ENCODE data around the gene HDC.

Gene HDC

GRCh38 chr15:50262533-50262932 is 3.0 kb downstream of the HDC start:
- Mint-ChIP-seq H3K27ac (no peak overlapping the region), H3K27me3 (peaks cover 17% of the 10 kb centered on the region), H3K9me3 (peaks cover 4% of the 10 kb centered on the region), H3K4me1 (peaks cover 28% of the 10 kb centered on the region), H3K36me3 (peaks cover 6% of the 10 kb centered on the region), H3K4me3 (no peak overlapping the region)
- peak; percentile 62 for ATAC-seq

GRCh38 chr15:50261981-50262380 is 3.5 kb downstream of the HDC start:
- Mint-ChIP-seq H3K9me3 (peaks cover 1% of the 10 kb centered on the region), H3K27me3 (peaks cover 12% of the 10 kb centered on the region), H3K27ac (no peak overlapping the region), H3K36me3 (peaks cover 2% of the 10 kb centered on the region), H3K4me3 (no peak overlapping the region), H3K4me1 (peaks cover 28% of the 10 kb centered on the region)
- no peak for ATAC-seq

GRCh38 chr15:50260969-50261496 is 4.5 kb downstream of the HDC start:
- Mint-ChIP-seq H3K4me1 (peaks cover 28% of the 10 kb centered on the region), H3K27me3 (peaks cover 8% of the 10 kb centered on the region), H3K4me3 (no peak overlapping the region), H3K9me3 (no peaks in the 10 kb centered on the region), H3K27ac (peak overlapping the region; percentile 40), H3K36me3 (no peaks in the 10 kb centered on the region)
- ATAC-seq = peak; percentile 2

- peaks cover 28% of the 10 kb centered on the region for H3K4me1 Mint-ChIP-seq
- H3K27ac Mint-ChIP-seq = no peak overlapping the region
- H3K9me3 Mint-ChIP-seq = no peaks in the 10 kb centered on the region
- no peak overlapping the region for H3K4me3 Mint-ChIP-seq
- ATAC-seq = no peak
- H3K27me3 Mint-ChIP-seq = peaks cover 8% of the 10 kb centered on the region
- no peaks in the 10 kb centered on the region for H3K36me3 Mint-ChIP-seq
Measured at GRCh38 chr15:50259276-50259675, 6.2 kb downstream of the HDC start.

GRCh38 chr15:50257924-50258323 is 7.6 kb downstream of the HDC start:
- no peak overlapping the region for H3K4me3 Mint-ChIP-seq
- H3K27ac Mint-ChIP-seq = no peak overlapping the region
- H3K9me3 Mint-ChIP-seq = no peaks in the 10 kb centered on the region
- peaks cover 2% of the 10 kb centered on the region for H3K27me3 Mint-ChIP-seq
- H3K36me3 Mint-ChIP-seq = no peaks in the 10 kb centered on the region
- H3K4me1 Mint-ChIP-seq = peaks cover 25% of the 10 kb centered on the region
- no peak for ATAC-seq

- H3K36me3 Mint-ChIP-seq = no peaks in the 10 kb centered on the region
- no peak for ATAC-seq
- H3K27ac Mint-ChIP-seq = no peak overlapping the region
- H3K27me3 Mint-ChIP-seq = no peaks in the 10 kb centered on the region
- no peak overlapping the region for H3K4me3 Mint-ChIP-seq
- H3K9me3 Mint-ChIP-seq = no peaks in the 10 kb centered on the region
- H3K4me1 Mint-ChIP-seq = peaks cover 19% of the 10 kb centered on the region
Measured at GRCh38 chr15:50257332-50257731, 8.2 kb downstream of the HDC start.

- Mint-ChIP-seq H3K4me1 (peaks cover 12% of the 10 kb centered on the region), H3K36me3 (no peaks in the 10 kb centered on the region)
Measured at GRCh38 chr15:50256188-50257041, 9.1 kb downstream of the HDC start.

GRCh38 chr15:50252556-50252955 is 13.0 kb downstream of the HDC start:
- Mint-ChIP-seq H3K4me3 (no peak overlapping the region), H3K4me1 (peaks cover 8% of the 10 kb centered on the region), H3K9me3 (no peaks in the 10 kb centered on the region), H3K36me3 (no peaks in the 10 kb centered on the region), H3K27me3 (no peaks in the 10 kb centered on the region), H3K27ac (no peak overlapping the region)
- ATAC-seq = no peak

More at GRCh38 chr15:50256188-50257041, 9.1 kb downstream of the HDC start:
- no peaks in the 10 kb centered on the region for H3K27me3 Mint-ChIP-seq
- H3K4me3 Mint-ChIP-seq = no peak overlapping the region
- no peak overlapping the region for H3K27ac Mint-ChIP-seq
- ATAC-seq = no peak
- no peaks in the 10 kb centered on the region for H3K9me3 Mint-ChIP-seq

GRCh38 chr15:50251638-50252182 is 13.8 kb downstream of the HDC start:
- H3K36me3 Mint-ChIP-seq = no peaks in the 10 kb centered on the region
- H3K27me3 Mint-ChIP-seq = no peaks in the 10 kb centered on the region
- H3K4me1 Mint-ChIP-seq = peaks cover 8% of the 10 kb centered on the region
- no peak overlapping the region for H3K4me3 Mint-ChIP-seq
- H3K9me3 Mint-ChIP-seq = no peaks in the 10 kb centered on the region
- ATAC-seq = no peak
- no peak overlapping the region for H3K27ac Mint-ChIP-seq

- no peak for ATAC-seq
- Mint-ChIP-seq H3K9me3 (no peaks in the 10 kb centered on the region), H3K27me3 (no peaks in the 10 kb centered on the region), H3K27ac (no peak overlapping the region), H3K36me3 (no peaks in the 10 kb centered on the region), H3K4me1 (peaks cover 8% of the 10 kb centered on the region), H3K4me3 (no peak overlapping the region)
Measured at GRCh38 chr15:50250760-50251394, 14.6 kb downstream of the HDC start.

GRCh38 chr15:50249704-50250103 is 15.8 kb downstream of the HDC start:
- no peak for ATAC-seq
- Mint-ChIP-seq H3K27me3 (no peaks in the 10 kb centered on the region), H3K36me3 (no peaks in the 10 kb centered on the region), H3K4me3 (no peak overlapping the region), H3K27ac (no peak overlapping the region), H3K9me3 (no peaks in the 10 kb centered on the region), H3K4me1 (peaks cover 8% of the 10 kb centered on the region)

- no peaks in the 10 kb centered on the region for H3K27me3 Mint-ChIP-seq
- no peak overlapping the region for H3K4me3 Mint-ChIP-seq
- no peak for ATAC-seq
- H3K36me3 Mint-ChIP-seq = no peaks in the 10 kb centered on the region
- H3K4me1 Mint-ChIP-seq = peaks cover 8% of the 10 kb centered on the region
- no peak overlapping the region for H3K27ac Mint-ChIP-seq
- no peaks in the 10 kb centered on the region for H3K9me3 Mint-ChIP-seq
Measured at GRCh38 chr15:50248994-50249582, 16.4 kb downstream of the HDC start.

GRCh38 chr15:50247819-50248655 is 17.5 kb downstream of the HDC start:
- H3K9me3 Mint-ChIP-seq = no peaks in the 10 kb centered on the region
- no peaks in the 10 kb centered on the region for H3K27me3 Mint-ChIP-seq
- peak; percentile 91 for ATAC-seq
- H3K36me3 Mint-ChIP-seq = no peaks in the 10 kb centered on the region
- peak overlapping the region; percentile 72 for H3K27ac Mint-ChIP-seq
- peak overlapping the region; percentile 30 for H3K4me3 Mint-ChIP-seq
- peaks cover 8% of the 10 kb centered on the region for H3K4me1 Mint-ChIP-seq

- Mint-ChIP-seq H3K36me3 (no peaks in the 10 kb centered on the region), H3K4me1 (peaks cover 8% of the 10 kb centered on the region), H3K27ac (no peak overlapping the region)
Measured at GRCh38 chr15:50246631-50247030, 18.9 kb downstream of the HDC start.

More at GRCh38 chr15:50246631-50247030, 18.9 kb downstream of the HDC start:
- no peaks in the 10 kb centered on the region for H3K27me3 Mint-ChIP-seq
- H3K4me3 Mint-ChIP-seq = no peak overlapping the region
- no peak for ATAC-seq
- no peaks in the 10 kb centered on the region for H3K9me3 Mint-ChIP-seq

Data from stimulated activated memory B cell treated with anti-CD40 and anti-IgM and Interleukin-4, amounts not matched to agents 10 μg/mL and 1 μg/mL and 100 μg/mL, for 72 hours (primary cell).